ENCODE data around the gene SPON1. TPM values are rescaled to one million over a fixed set of nuclear protein-coding genes. Genes with fewer than 3 reads are reported as not detected.
"Not testable (repeated sequence)": the region's sequence is repeated elsewhere in the genome, so short reads cannot be mapped to it uniquely, and the experiment has no call there.

SPON1 gene
- total RNA-seq, 6 donors from 2014 or later, result 12.6 to 68.9 (median 56.3) TPM

GRCh38 chr11:13972944-13973343 is 10.4 kb downstream of the SPON1 start:
- DNase-seq (no peak), ATAC-seq (ENCODE audit: low FRiP score in 2 of 2) (peak in 1 of 2 donors; percentile 22)
- Histone ChIP-seq H3K27ac (peak overlapping the region in 1 of 4 donors; percentile 32), H3K27me3 (no peaks in the 10 kb centered on the region), H3K36me3 (no peaks in the 10 kb centered on the region), H3K4me3 (no peak overlapping the region), H3K4me1 (peaks cover 0 to 8% (median 3%) of the 10 kb centered on the region in 4 donors), H3K9me3 (no peaks in the 10 kb centered on the region)
- WGBS, 2 donors, result 92 to 95% methylated on average over 3 of the region's 3 CpGs
- TF ChIP-seq POLR2A (IDR thresholded peaks at IDR 0.05), result no peak

GRCh38 chr11:13974631-13975030 is 12.1 kb downstream of the SPON1 start:
- no peaks in the 10 kb centered on the region for H3K9me3 ChIP-seq
- no peak overlapping the region for H3K27ac ChIP-seq
- peaks cover 0 to 8% (median 3%) of the 10 kb centered on the region in 4 donors for H3K4me1 ChIP-seq
- 71 to 77% methylated on average over 1 of the region's 1 CpG for WGBS, 2 donors
- H3K27me3 ChIP-seq, result no peaks in the 10 kb centered on the region
- ATAC-seq (ENCODE audit: low FRiP score in 2 of 2), result no peak
- H3K4me3 ChIP-seq, result no peak overlapping the region
- H3K36me3 ChIP-seq, result no peaks in the 10 kb centered on the region
- DNase-seq, result no peak
- TF ChIP-seq EP300 (IDR thresholded peaks at IDR 0.05), result no peak
- no peak for TF ChIP-seq POLR2AphosphoS5 (IDR thresholded peaks at IDR 0.05)
- no peak for TF ChIP-seq POLR2A (IDR thresholded peaks at IDR 0.05)
- no peak for TF ChIP-seq CTCF (IDR thresholded peaks at IDR 0.05)

GRCh38 chr11:13983081-13983751 is 20.7 kb downstream of the SPON1 start:
- WGBS, 2 donors, result 49 to 50% methylated on average over 10 to 12 of the region's 12 CpGs
- DNase-seq, result no peak
- H3K27ac ChIP-seq, result peak overlapping the region in 3 of 4 donors; percentile 11 to 44 (median 24)

GRCh38 chr11:13984616-13985450 is 22.3 kb downstream of the SPON1 start:
- H3K4me1 ChIP-seq, result peaks cover 0 to 3% (median 0%) of the 10 kb centered on the region in 4 donors
- ATAC-seq (ENCODE audit: low FRiP score in 2 of 2) (peak in 1 of 2 donors; percentile 19), DNase-seq (no peak)
- 68 to 72% methylated on average over 4 of the region's 4 CpGs for WGBS, 2 donors
- no peaks in the 10 kb centered on the region for H3K27me3 ChIP-seq
- H3K36me3 ChIP-seq, result no peaks in the 10 kb centered on the region
- H3K27ac ChIP-seq, result no peak overlapping the region
- no peaks in the 10 kb centered on the region for H3K9me3 ChIP-seq
- TF ChIP-seq EP300 (IDR thresholded peaks at IDR 0.05) (no peak), CTCF (IDR thresholded peaks at IDR 0.05) (no peak), POLR2A (IDR thresholded peaks at IDR 0.05) (no peak), POLR2AphosphoS5 (IDR thresholded peaks at IDR 0.05) (no peak)
- H3K4me3 ChIP-seq, result no peak overlapping the region

More at GRCh38 chr11:13983081-13983751, 20.7 kb downstream of the SPON1 start:
- TF ChIP-seq POLR2A (IDR thresholded peaks at IDR 0.05), result no peak
- TF ChIP-seq POLR2AphosphoS5 (IDR thresholded peaks at IDR 0.05), result no peak
- no peak for TF ChIP-seq EP300 (IDR thresholded peaks at IDR 0.05)
- no peak for TF ChIP-seq CTCF (IDR thresholded peaks at IDR 0.05)
- Histone ChIP-seq H3K36me3 (no peaks in the 10 kb centered on the region), H3K27me3 (no peaks in the 10 kb centered on the region), H3K4me1 (peaks cover 0 to 3% (median 0%) of the 10 kb centered on the region in 4 donors), H3K4me3 (no peak overlapping the region), H3K9me3 (no peaks in the 10 kb centered on the region)
- peak in 1 of 2 donors; percentile 88 for ATAC-seq (ENCODE audit: low FRiP score in 2 of 2)

- not testable (repeated sequence) for H3K27ac ChIP-seq; H3K36me3 ChIP-seq; H3K27me3 ChIP-seq; ATAC-seq (ENCODE audit: low FRiP score in 2 of 2); H3K9me3 ChIP-seq; DNase-seq; H3K4me1 ChIP-seq; H3K4me3 ChIP-seq
- WGBS, 2 donors, result 91 to 92% methylated on average over 5 of the region's 5 CpGs
Observed at GRCh38 chr11:13986695-13987094, 24.2 kb downstream of the SPON1 start.

- not testable (repeated sequence) for H3K27me3 ChIP-seq; H3K27ac ChIP-seq; H3K4me1 ChIP-seq; H3K4me3 ChIP-seq; ATAC-seq (ENCODE audit: low FRiP score in 2 of 2); H3K36me3 ChIP-seq; DNase-seq; H3K9me3 ChIP-seq
- 79 to 96% methylated on average over 9 to 15 of the region's 15 CpGs for WGBS, 2 donors
Observed at GRCh38 chr11:13992158-13992856, 29.8 kb downstream of the SPON1 start.
